ENCODE measurements around the gene UQCRC1. TPM values are rescaled to one million over a fixed set of nuclear protein-coding genes. Genes with fewer than 3 reads are reported as not detected.

Gene UQCRC1
- polyA plus RNA-seq, 3 donors: 326 to 409 (median 350) TPM

GRCh38 chr3:48595526-48596121 is 13.8 kb downstream of the UQCRC1 start:
- Histone ChIP-seq H3K4me2 (replicated peaks; ENCODE audit: extremely low read depth, low read length, poor library complexity, severe bottlenecking) (no peak overlapping the region), H3K27me3 (ENCODE audit: control insufficient read depth in 2 of 2, insufficient read depth in 2 of 2, low read length in 2 of 2) (peaks cover 6 to 30% of the 10 kb centered on the region in 2 donors), H2AFZ (ENCODE audit: insufficient read depth, low read depth, low read length, poor library complexity, severe bottlenecking) (no peak overlapping the region), H3K9me3 (replicated peaks in 1 of 2; ENCODE audit: control insufficient read depth in 1 of 2, insufficient read depth in 1 of 2, low read length in 2 of 2) (no peaks in the 10 kb centered on the region), H3K27ac (ENCODE audit: low read depth in 1 of 2, low read length in 2 of 2) (no peak overlapping the region), H3K4me3 (replicated peaks in 1 of 3; ENCODE audit: low read depth in 2 of 3, low read length in 3 of 3) (no peak overlapping the region), H4K20me1 (ENCODE audit: insufficient read depth, low read length) (peaks cover 27% of the 10 kb centered on the region), H3K4me1 (ENCODE audit: control insufficient read depth in 1 of 2, insufficient read depth in 2 of 2, low read length in 2 of 2) (peaks cover 6 to 14% of the 10 kb centered on the region in 2 donors), H3K79me2 (ENCODE audit: insufficient read depth, low read length) (no peaks in the 10 kb centered on the region), H3K36me3 (replicated peaks in 1 of 2; ENCODE audit: control insufficient read depth in 1 of 2, insufficient read depth in 2 of 2, low read length in 2 of 2) (peaks cover 31 to 35% of the 10 kb centered on the region in 2 donors), H3K9ac (ENCODE audit: insufficient read depth, low read length, poor library complexity, severe bottlenecking) (no peak overlapping the region)
- peaks cover 0 to 6% (median 0%) of the 10 kb centered on the region in 7 donors for H3K9me3 Mint-ChIP-seq
- peak; percentile 60 to 83 (median 73) for DNase-seq
- peaks cover 38 to 47% (median 43%) of the 10 kb centered on the region in 3 donors for H3K27me3 Mint-ChIP-seq (ENCODE audit: low read depth in 3 of 3)
- H3K27ac Mint-ChIP-seq: peak overlapping the region in 2 of 7 donors; percentile 51 to 57
- H3K4me3 Mint-ChIP-seq: peak overlapping the region in 1 of 2 donors; percentile 83
- peaks cover 12% of the 10 kb centered on the region for H3K4me1 Mint-ChIP-seq
- TF ChIP-seq, protein P1, sequence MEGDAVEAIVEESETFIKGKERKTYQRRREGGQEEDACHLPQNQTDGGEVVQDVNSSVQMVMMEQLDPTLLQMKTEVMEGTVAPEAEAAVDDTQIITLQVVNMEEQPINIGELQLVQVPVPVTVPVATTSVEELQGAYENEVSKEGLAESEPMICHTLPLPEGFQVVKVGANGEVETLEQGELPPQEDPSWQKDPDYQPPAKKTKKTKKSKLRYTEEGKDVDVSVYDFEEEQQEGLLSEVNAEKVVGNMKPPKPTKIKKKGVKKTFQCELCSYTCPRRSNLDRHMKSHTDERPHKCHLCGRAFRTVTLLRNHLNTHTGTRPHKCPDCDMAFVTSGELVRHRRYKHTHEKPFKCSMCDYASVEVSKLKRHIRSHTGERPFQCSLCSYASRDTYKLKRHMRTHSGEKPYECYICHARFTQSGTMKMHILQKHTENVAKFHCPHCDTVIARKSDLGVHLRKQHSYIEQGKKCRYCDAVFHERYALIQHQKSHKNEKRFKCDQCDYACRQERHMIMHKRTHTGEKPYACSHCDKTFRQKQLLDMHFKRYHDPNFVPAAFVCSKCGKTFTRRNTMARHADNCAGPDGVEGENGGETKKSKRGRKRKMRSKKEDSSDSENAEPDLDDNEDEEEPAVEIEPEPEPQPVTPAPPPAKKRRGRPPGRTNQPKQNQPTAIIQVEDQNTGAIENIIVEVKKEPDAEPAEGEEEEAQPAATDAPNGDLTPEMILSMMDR (IDR thresholded peaks at IDR 0.05): no peak
- 66% methylated on average over 3 of the region's 10 CpGs for WGBS (ENCODE audit: insufficient coverage)
- intact Hi-C loops (cut with micrococcal nuclease): no loop called here
- peaks cover 39 to 41% of the 10 kb centered on the region in 2 donors for H3K36me3 Mint-ChIP-seq

- WGBS (ENCODE audit: insufficient coverage): 1% methylated on average over 28 of the region's 35 CpGs
- Histone ChIP-seq H3K9me3 (replicated peaks in 1 of 2; ENCODE audit: control insufficient read depth in 1 of 2, insufficient read depth in 1 of 2, low read length in 2 of 2) (no peaks in the 10 kb centered on the region), H3K4me3 (replicated peaks in 1 of 3; ENCODE audit: low read depth in 2 of 3, low read length in 3 of 3) (peak within 1 kb of the TSS in 1 of 3 experiments; percentile 17), H3K36me3 (replicated peaks in 1 of 2; ENCODE audit: control insufficient read depth in 1 of 2, insufficient read depth in 2 of 2, low read length in 2 of 2) (peaks cover 26 to 30% of the 10 kb centered on the region in 2 donors), H3K27me3 (ENCODE audit: control insufficient read depth in 2 of 2, insufficient read depth in 2 of 2, low read length in 2 of 2) (peaks cover 6 to 32% of the 10 kb centered on the region in 2 donors), H3K27ac (ENCODE audit: low read depth in 1 of 2, low read length in 2 of 2) (no peak within 1 kb of the TSS), H2AFZ (ENCODE audit: insufficient read depth, low read depth, low read length, poor library complexity, severe bottlenecking) (peak within 1 kb of the TSS; percentile 46), H3K4me2 (replicated peaks; ENCODE audit: extremely low read depth, low read length, poor library complexity, severe bottlenecking) (peak within 1 kb of the TSS; percentile 36), H3K79me2 (ENCODE audit: insufficient read depth, low read length) (no peaks in the 10 kb centered on the region), H3K9ac (ENCODE audit: insufficient read depth, low read length, poor library complexity, severe bottlenecking) (no peak within 1 kb of the TSS), H3K4me1 (ENCODE audit: control insufficient read depth in 1 of 2, insufficient read depth in 2 of 2, low read length in 2 of 2) (peaks cover 6 to 14% of the 10 kb centered on the region in 2 donors), H4K20me1 (ENCODE audit: insufficient read depth, low read length) (peaks cover 22% of the 10 kb centered on the region)
- DNase-seq: no peak
- TF ChIP-seq, protein P1 (IDR thresholded peaks at IDR 0.05): no peak
- H3K4me3 Mint-ChIP-seq: peak within 1 kb of the TSS in 1 of 2 donors; percentile 83
- peaks cover 12% of the 10 kb centered on the region for H3K4me1 Mint-ChIP-seq
- peaks cover 38 to 49% (median 46%) of the 10 kb centered on the region in 3 donors for H3K27me3 Mint-ChIP-seq (ENCODE audit: low read depth in 3 of 3)
- H3K27ac Mint-ChIP-seq: peak within 1 kb of the TSS in 2 of 7 donors; percentile 51 to 57
- intact Hi-C loops (cut with micrococcal nuclease): no loop called here
- H3K36me3 Mint-ChIP-seq: peaks cover 33 to 36% of the 10 kb centered on the region in 2 donors
- H3K9me3 Mint-ChIP-seq: peaks cover 0 to 6% (median 0%) of the 10 kb centered on the region in 7 donors
Observed at GRCh38 chr3:48595075-48595525, 14.3 kb downstream of the UQCRC1 start, which contains the start of gene COL7A1. TSS of gene COL7A1 (minus strand) at chr3:48595329. CDS start at chr3:48595159, 170 bp downstream.
